GM12878 (cell line): ENCODE data around the gene SOX10.

ENCODE experiments used
- EZH2 ChIP-seq: IDR thresholded peaks from 2 replicates; pipeline ENCODE4 v1.6.1; 2012; ENCODE audit warnings: low read depth, mild to moderate bottlenecking, control low read depth, inconsistent platforms, low read length, borderline replicate concordance; ENCODE audit not compliant: control insufficient read depth
- NFYB ChIP-seq: IDR thresholded peaks from 2 replicates; pipeline ENCODE4 v1.6.1; 2011; ENCODE audit warnings: low read depth, mild to moderate bottlenecking, low read length, improper control_type of control experiment, moderate library complexity; ENCODE audit not compliant: insufficient read depth
- RFX5 ChIP-seq: IDR thresholded peaks from 2 replicates; pipeline ENCODE4 v1.6.1; 2011; ENCODE audit warnings: low read depth, low read length, improper control_type of control experiment
- TF ChIP-seq, protein P1 (sequence below), 3 experiments: IDR thresholded peaks in 2 of 3; conservative IDR thresholded peaks in 1 of 3; 2 replicates each; pipeline ENCODE4 v1.5.1; 2011; ENCODE audit warnings: low read depth in 3 of 3, low read length in 3 of 3, mild to moderate bottlenecking in 3 of 3, control low read depth in 2 of 3, moderate library complexity in 2 of 3, inconsistent platforms in 1 of 3, mixed read lengths in 1 of 3; ENCODE audit not compliant: control insufficient read depth in 2 of 3, insufficient read depth in 1 of 3; ENCODE audit errors: extremely low read depth in 1 of 3

DNA sequence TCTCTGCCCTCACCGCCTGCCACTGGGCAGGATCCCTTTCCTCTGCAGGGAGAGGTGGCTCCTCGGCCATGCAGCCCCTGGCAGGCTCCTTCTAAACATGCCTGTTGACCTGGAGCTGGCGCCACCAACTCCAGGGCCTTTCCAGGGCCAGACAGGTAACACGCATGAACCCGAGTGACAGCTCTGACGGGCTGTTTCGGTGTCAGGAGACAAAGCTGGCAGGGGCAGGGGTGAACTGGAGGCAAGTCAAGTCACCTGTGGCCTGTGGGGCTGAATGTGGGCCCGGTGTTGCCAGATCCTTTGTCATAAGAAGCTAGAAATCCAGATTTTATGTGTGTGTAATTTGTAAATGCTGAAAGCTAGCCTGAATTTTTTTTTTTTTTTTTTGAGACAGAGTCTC is 42.2 kb downstream of the SOX10 start:
- TF ChIP-seq NFYB (no peak), EZH2 (no peak), RFX5 (no peak)
- TF ChIP-seq, protein P1, sequence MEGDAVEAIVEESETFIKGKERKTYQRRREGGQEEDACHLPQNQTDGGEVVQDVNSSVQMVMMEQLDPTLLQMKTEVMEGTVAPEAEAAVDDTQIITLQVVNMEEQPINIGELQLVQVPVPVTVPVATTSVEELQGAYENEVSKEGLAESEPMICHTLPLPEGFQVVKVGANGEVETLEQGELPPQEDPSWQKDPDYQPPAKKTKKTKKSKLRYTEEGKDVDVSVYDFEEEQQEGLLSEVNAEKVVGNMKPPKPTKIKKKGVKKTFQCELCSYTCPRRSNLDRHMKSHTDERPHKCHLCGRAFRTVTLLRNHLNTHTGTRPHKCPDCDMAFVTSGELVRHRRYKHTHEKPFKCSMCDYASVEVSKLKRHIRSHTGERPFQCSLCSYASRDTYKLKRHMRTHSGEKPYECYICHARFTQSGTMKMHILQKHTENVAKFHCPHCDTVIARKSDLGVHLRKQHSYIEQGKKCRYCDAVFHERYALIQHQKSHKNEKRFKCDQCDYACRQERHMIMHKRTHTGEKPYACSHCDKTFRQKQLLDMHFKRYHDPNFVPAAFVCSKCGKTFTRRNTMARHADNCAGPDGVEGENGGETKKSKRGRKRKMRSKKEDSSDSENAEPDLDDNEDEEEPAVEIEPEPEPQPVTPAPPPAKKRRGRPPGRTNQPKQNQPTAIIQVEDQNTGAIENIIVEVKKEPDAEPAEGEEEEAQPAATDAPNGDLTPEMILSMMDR (IDR thresholded peaks at IDR 0.05 in 2 of 3, conservative IDR thresholded peaks at IDR 0.05 in 1 of 3; ENCODE audit: control insufficient read depth in 2 of 3, extremely low read depth in 1 of 3, insufficient read depth in 1 of 3, low read depth in 3 of 3, low read length in 3 of 3), result no peak
